ENCODE results near the gene CDRT4. TPM values are rescaled to one million over a fixed set of nuclear protein-coding genes. Genes with fewer than 3 reads are reported as not detected.

The CDRT4 gene
- total RNA-seq, 4 donors from 2014 or later = 2.1 to 18.9 (median 12.4) TPM

GRCh38 chr17:15493693-15494035 is 26.2 kb upstream of the CDRT4 start:
- 3 to 4% methylated on average over 1 of the region's 1 CpG for WGBS, 2 donors
- no peaks in the 10 kb centered on the region for H3K9me3 ChIP-seq
- H3K27me3 ChIP-seq = no peaks in the 10 kb centered on the region
- H3K4me1 ChIP-seq = peaks cover 0 to 18% (median 15%) of the 10 kb centered on the region in 4 donors
- DNase-seq (ENCODE audit: low spot score in 2 of 2) = no peak
- TF ChIP-seq POLR2A (IDR thresholded peaks at IDR 0.05) (no peak), EP300 (IDR thresholded peaks at IDR 0.05) (no peak)
- TF ChIP-seq, protein P1, sequence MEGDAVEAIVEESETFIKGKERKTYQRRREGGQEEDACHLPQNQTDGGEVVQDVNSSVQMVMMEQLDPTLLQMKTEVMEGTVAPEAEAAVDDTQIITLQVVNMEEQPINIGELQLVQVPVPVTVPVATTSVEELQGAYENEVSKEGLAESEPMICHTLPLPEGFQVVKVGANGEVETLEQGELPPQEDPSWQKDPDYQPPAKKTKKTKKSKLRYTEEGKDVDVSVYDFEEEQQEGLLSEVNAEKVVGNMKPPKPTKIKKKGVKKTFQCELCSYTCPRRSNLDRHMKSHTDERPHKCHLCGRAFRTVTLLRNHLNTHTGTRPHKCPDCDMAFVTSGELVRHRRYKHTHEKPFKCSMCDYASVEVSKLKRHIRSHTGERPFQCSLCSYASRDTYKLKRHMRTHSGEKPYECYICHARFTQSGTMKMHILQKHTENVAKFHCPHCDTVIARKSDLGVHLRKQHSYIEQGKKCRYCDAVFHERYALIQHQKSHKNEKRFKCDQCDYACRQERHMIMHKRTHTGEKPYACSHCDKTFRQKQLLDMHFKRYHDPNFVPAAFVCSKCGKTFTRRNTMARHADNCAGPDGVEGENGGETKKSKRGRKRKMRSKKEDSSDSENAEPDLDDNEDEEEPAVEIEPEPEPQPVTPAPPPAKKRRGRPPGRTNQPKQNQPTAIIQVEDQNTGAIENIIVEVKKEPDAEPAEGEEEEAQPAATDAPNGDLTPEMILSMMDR (IDR thresholded peaks at IDR 0.05) = no peak
- H3K4me3 ChIP-seq = no peak overlapping the region
- H3K36me3 ChIP-seq = no peaks in the 10 kb centered on the region
- no peak overlapping the region for H3K27ac ChIP-seq

DNA sequence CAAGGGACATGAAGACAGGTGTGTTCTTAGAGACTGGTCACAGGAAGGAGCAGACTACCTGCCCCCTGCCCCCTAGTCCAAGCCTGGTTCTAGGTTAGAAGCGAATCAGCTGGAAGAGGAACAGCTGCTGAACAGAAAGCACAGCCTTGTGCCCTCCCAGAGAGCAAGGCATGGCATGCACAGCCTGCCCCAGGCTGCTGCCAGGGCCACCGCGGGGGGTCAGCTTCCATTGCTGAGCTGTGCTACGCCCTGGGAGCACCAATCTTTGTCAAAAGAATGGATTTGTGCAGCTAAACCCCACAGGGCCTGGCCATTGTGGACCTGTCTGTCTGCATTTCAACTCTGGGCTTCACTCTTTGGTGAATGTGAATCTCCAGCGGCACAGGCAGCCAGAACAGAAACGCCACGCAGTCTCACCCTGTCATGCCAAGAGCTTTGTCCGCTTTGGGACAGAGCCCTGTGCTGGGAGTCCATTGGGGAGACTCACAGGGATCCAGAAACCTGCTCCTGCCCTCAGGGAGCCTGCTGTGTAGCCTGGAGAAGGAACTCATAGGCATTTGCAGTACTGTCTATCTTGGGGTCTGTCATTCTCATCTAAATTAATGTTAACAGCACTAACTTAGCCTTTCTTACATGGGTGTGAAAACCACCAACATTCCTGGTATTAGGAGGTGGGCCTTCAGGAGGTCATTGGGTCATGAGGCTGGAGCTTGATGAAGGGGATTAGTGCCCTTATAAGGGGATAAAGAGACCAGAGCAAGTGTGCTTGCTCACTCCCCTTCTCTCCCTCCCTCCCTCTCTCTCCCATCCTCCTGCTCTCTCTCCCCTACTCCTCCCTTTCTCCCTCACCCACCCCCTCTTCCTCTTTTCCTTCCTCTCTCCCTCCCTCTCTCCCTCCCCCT is 25.6 kb upstream of the CDRT4 start:
- H3K9me3 ChIP-seq = no peaks in the 10 kb centered on the region
- TF ChIP-seq, protein P1 (IDR thresholded peaks at IDR 0.05) = no peak
- no peak for TF ChIP-seq POLR2A (IDR thresholded peaks at IDR 0.05)
- no peak for TF ChIP-seq EP300 (IDR thresholded peaks at IDR 0.05)
- no peak for DNase-seq (ENCODE audit: low spot score in 2 of 2)
- H3K36me3 ChIP-seq = no peaks in the 10 kb centered on the region
- H3K4me1 ChIP-seq = peaks cover 0 to 18% (median 15%) of the 10 kb centered on the region in 4 donors
- H3K27ac ChIP-seq = peak overlapping the region in 1 of 4 donors; percentile 1
- 80 to 93% methylated on average over 7 to 8 of the region's 8 CpGs for WGBS, 2 donors
- no peaks in the 10 kb centered on the region for H3K27me3 ChIP-seq
- H3K4me3 ChIP-seq = no peak overlapping the region

GRCh38 chr17:15492186-15492585 is 24.8 kb upstream of the CDRT4 start:
- 94 to 97% methylated on average over 4 of the region's 4 CpGs for WGBS, 2 donors
- DNase-seq (ENCODE audit: low spot score in 2 of 2) = no peak
- peak overlapping the region in 2 of 4 donors; percentile 82 to 91 for H3K27ac ChIP-seq
- no peak overlapping the region for H3K4me3 ChIP-seq
- H3K9me3 ChIP-seq = no peaks in the 10 kb centered on the region
- TF ChIP-seq EP300 (IDR thresholded peaks at IDR 0.05) = no peak
- TF ChIP-seq, protein P1 (IDR thresholded peaks at IDR 0.05) = no peak
- no peak for TF ChIP-seq POLR2A (IDR thresholded peaks at IDR 0.05)
- no peaks in the 10 kb centered on the region for H3K36me3 ChIP-seq
- peaks cover 0 to 18% (median 15%) of the 10 kb centered on the region in 4 donors for H3K4me1 ChIP-seq
- H3K27me3 ChIP-seq = no peaks in the 10 kb centered on the region

- H3K27me3 ChIP-seq = no peaks in the 10 kb centered on the region
- TF ChIP-seq POLR2A (IDR thresholded peaks at IDR 0.05) (peak in 1 of 2 donors; percentile 33), EP300 (IDR thresholded peaks at IDR 0.05) (peak; percentile 37 to 90)
- TF ChIP-seq, protein P1 (IDR thresholded peaks at IDR 0.05) = peak in 1 of 5 experiments; percentile 8
- peak overlapping the region; percentile 11 to 91 (median 78) for H3K27ac ChIP-seq
- H3K9me3 ChIP-seq = no peaks in the 10 kb centered on the region
- H3K4me3 ChIP-seq = no peak overlapping the region
- no peaks in the 10 kb centered on the region for H3K36me3 ChIP-seq
- H3K4me1 ChIP-seq = peaks cover 0 to 18% (median 15%) of the 10 kb centered on the region in 4 donors
- peak; percentile 56 to 68 for DNase-seq (ENCODE audit: low spot score in 2 of 2)
- 19 to 22% methylated on average over 11 of the region's 11 CpGs for WGBS, 2 donors
Measured at GRCh38 chr17:15490634-15491261, 23.3 kb upstream of the CDRT4 start.

- H3K9me3 ChIP-seq = no peaks in the 10 kb centered on the region
Measured at GRCh38 chr17:15488557-15488956, 21.1 kb upstream of the CDRT4 start.

More at GRCh38 chr17:15488557-15488956, 21.1 kb upstream of the CDRT4 start:
- Histone ChIP-seq H3K4me1 (peaks cover 0 to 18% (median 15%) of the 10 kb centered on the region in 4 donors), H3K36me3 (no peaks in the 10 kb centered on the region), H3K27me3 (no peaks in the 10 kb centered on the region), H3K4me3 (no peak overlapping the region), H3K27ac (no peak overlapping the region)
- no peak for DNase-seq (ENCODE audit: low spot score in 2 of 2)
- TF ChIP-seq, protein P1 (IDR thresholded peaks at IDR 0.05) = no peak
- TF ChIP-seq EP300 (IDR thresholded peaks at IDR 0.05) (no peak), POLR2A (IDR thresholded peaks at IDR 0.05) (no peak)
- 93 to 98% methylated on average over 2 of the region's 2 CpGs for WGBS, 2 donors
